ENCODE data around the gene FZD1.
"Not testable (repeated sequence)": the region's sequence is repeated elsewhere in the genome, so short reads cannot be mapped to it uniquely, and the experiment has no call there.

FZD1 gene

DNA sequence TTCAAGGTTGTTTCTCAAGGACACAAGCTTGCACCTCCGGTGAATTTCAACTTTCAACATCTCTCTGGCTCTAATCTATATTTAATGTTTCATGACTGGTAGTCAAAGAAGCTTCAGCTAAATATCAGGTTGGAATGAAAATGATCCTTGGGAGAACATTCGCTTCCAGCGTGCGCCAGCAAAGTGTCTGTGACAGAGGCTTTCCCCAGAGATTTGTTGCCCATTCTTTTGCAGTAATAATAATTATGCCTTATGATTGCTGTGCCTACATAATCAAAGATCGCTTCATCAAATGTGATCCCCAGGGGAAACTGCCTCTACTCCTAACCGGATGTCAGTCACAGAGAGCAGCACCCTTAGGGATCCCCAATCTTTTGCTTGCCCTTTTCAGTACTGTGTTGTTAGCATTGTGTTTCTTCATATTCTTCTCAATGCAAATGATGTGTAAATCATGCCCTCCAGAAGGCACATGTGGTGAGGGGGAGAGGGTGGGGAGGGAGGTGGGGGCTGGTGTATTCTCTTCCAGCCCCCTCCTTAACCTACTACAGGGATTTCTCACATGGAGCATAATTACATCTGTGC is 30.5 kb downstream of the FZD1 start:
- no peaks in the 10 kb centered on the region for H3K36me3 ChIP-seq (ENCODE audit: control insufficient read depth in 2 of 2, insufficient read depth in 2 of 2, low read length in 2 of 2)
- H3K27me3 ChIP-seq (ENCODE audit: control insufficient read depth in 2 of 2, insufficient read depth in 2 of 2, low read length in 2 of 2): no peaks in the 10 kb centered on the region
- H3K4me1 ChIP-seq (ENCODE audit: control insufficient read depth in 2 of 2, insufficient read depth in 2 of 2, low read length in 2 of 2): no peaks in the 10 kb centered on the region
- no peak overlapping the region for H3K27ac ChIP-seq (ENCODE audit: low read depth in 2 of 2, low read length in 2 of 2)
- H3K9ac ChIP-seq (ENCODE audit: low read depth in 1 of 2, low read length in 2 of 2): no peak overlapping the region
- no peaks in the 10 kb centered on the region for H3K9me3 ChIP-seq (ENCODE audit: control insufficient read depth in 2 of 2, low read length in 2 of 2)
- no peak overlapping the region for H3K4me3 ChIP-seq (ENCODE audit: low read length in 2 of 2)

- Histone ChIP-seq H3K27me3 (ENCODE audit: control insufficient read depth in 2 of 2, insufficient read depth in 2 of 2, low read length in 2 of 2) (no peaks in the 10 kb centered on the region), H3K36me3 (ENCODE audit: control insufficient read depth in 2 of 2, insufficient read depth in 2 of 2, low read length in 2 of 2) (no peaks in the 10 kb centered on the region)
Observed at GRCh38 chr7:91295576-91295975, 31.3 kb downstream of the FZD1 start.

DNA sequence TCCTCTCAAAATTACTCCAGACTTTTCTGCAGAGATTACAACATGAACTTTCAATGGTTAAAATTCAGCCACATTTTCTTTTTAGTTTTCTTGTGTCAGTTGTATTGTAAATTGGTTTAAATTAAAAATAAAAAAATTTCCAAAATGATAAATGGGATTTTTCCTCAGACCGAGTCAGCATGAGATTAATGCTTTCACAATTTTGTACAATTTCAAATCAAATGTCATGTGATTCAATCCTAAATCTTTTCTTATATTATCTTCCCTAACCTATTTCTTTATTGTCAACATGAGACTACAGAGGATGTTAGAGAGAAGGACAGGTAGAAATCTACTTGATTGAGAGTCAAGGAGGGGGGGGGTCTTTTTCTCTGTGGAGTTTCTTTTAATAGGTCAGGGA is 33.7 kb downstream of the FZD1 start:
- Histone ChIP-seq H3K4me3 (ENCODE audit: low read length in 2 of 2) (no peak overlapping the region), H3K36me3 (ENCODE audit: control insufficient read depth in 2 of 2, insufficient read depth in 2 of 2, low read length in 2 of 2) (no peaks in the 10 kb centered on the region), H3K27ac (ENCODE audit: low read depth in 2 of 2, low read length in 2 of 2) (no peak overlapping the region), H3K27me3 (ENCODE audit: control insufficient read depth in 2 of 2, insufficient read depth in 2 of 2, low read length in 2 of 2) (no peaks in the 10 kb centered on the region), H3K9me3 (ENCODE audit: control insufficient read depth in 2 of 2, low read length in 2 of 2) (no peaks in the 10 kb centered on the region), H3K4me1 (ENCODE audit: control insufficient read depth in 2 of 2, insufficient read depth in 2 of 2, low read length in 2 of 2) (no peaks in the 10 kb centered on the region), H3K9ac (ENCODE audit: low read depth in 1 of 2, low read length in 2 of 2) (no peak overlapping the region)

More at GRCh38 chr7:91295576-91295975, 31.3 kb downstream of the FZD1 start:
- Histone ChIP-seq H3K27ac (ENCODE audit: low read depth in 2 of 2, low read length in 2 of 2) (no peak overlapping the region), H3K4me1 (ENCODE audit: control insufficient read depth in 2 of 2, insufficient read depth in 2 of 2, low read length in 2 of 2) (no peaks in the 10 kb centered on the region), H3K4me3 (ENCODE audit: low read length in 2 of 2) (no peak overlapping the region), H3K9ac (ENCODE audit: low read depth in 1 of 2, low read length in 2 of 2) (no peak overlapping the region), H3K9me3 (ENCODE audit: control insufficient read depth in 2 of 2, low read length in 2 of 2) (no peaks in the 10 kb centered on the region)

- H3K27ac ChIP-seq (ENCODE audit: low read depth in 2 of 2, low read length in 2 of 2): no peak overlapping the region
- no peak overlapping the region for H3K9ac ChIP-seq (ENCODE audit: low read depth in 1 of 2, low read length in 2 of 2)
- no peaks in the 10 kb centered on the region for H3K27me3 ChIP-seq (ENCODE audit: control insufficient read depth in 2 of 2, insufficient read depth in 2 of 2, low read length in 2 of 2)
- no peaks in the 10 kb centered on the region for H3K36me3 ChIP-seq (ENCODE audit: control insufficient read depth in 2 of 2, insufficient read depth in 2 of 2, low read length in 2 of 2)
- H3K9me3 ChIP-seq (ENCODE audit: control insufficient read depth in 2 of 2, low read length in 2 of 2): no peaks in the 10 kb centered on the region
- no peaks in the 10 kb centered on the region for H3K4me1 ChIP-seq (ENCODE audit: control insufficient read depth in 2 of 2, insufficient read depth in 2 of 2, low read length in 2 of 2)
- H3K4me3 ChIP-seq (ENCODE audit: low read length in 2 of 2): no peak overlapping the region
Observed at GRCh38 chr7:91299952-91300775, 35.9 kb downstream of the FZD1 start.

DNA sequence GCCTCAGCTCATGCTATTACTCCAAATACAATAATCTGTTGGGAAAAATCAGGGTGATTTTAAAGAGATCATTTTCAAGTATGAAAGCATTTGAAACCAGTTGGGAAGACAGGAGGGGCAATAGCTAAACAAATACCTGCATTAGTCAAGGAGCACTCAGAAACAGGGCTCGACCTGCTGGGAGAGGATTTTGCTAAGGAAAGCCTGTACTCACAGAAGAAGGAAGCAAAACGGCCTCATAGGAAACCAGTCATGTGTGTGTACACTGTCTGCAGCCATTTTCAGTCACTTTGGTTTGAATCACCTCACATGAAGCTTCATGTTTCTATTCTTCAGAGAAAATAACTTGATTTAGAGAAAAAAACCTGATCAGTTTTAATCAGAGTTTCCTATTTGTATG is 38.6 kb downstream of the FZD1 start:
- Histone ChIP-seq H3K4me1 (ENCODE audit: control insufficient read depth in 2 of 2, insufficient read depth in 2 of 2, low read length in 2 of 2) (no peaks in the 10 kb centered on the region), H3K9ac (ENCODE audit: low read depth in 1 of 2, low read length in 2 of 2) (no peak overlapping the region), H3K9me3 (ENCODE audit: control insufficient read depth in 2 of 2, low read length in 2 of 2) (no peaks in the 10 kb centered on the region), H3K4me3 (ENCODE audit: low read length in 2 of 2) (no peak overlapping the region), H3K27ac (ENCODE audit: low read depth in 2 of 2, low read length in 2 of 2) (no peak overlapping the region), H3K27me3 (ENCODE audit: control insufficient read depth in 2 of 2, insufficient read depth in 2 of 2, low read length in 2 of 2) (no peaks in the 10 kb centered on the region), H3K36me3 (ENCODE audit: control insufficient read depth in 2 of 2, insufficient read depth in 2 of 2, low read length in 2 of 2) (no peaks in the 10 kb centered on the region)

DNA sequence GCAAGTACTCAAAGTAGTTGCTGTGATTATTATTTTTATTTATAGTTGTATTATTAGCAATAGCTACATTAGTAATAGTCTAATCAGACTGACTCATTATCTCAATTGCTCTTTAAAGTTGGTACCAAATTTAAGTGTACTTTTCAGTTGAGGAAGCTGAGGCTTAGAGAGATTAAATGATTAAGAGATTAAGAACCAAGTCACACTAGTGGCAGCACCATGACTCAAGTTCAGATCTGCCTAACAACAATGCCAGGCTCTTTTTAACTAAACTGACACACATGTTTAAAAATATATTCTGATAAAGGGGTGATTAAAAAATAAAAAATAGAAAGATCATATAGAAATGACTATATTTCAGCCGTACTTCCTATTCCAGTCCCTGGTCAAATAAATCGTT is 42.0 kb downstream of the FZD1 start:
- no peaks in the 10 kb centered on the region for H3K4me1 ChIP-seq (ENCODE audit: control insufficient read depth in 2 of 2, insufficient read depth in 2 of 2, low read length in 2 of 2)
- no peak overlapping the region for H3K27ac ChIP-seq (ENCODE audit: low read depth in 2 of 2, low read length in 2 of 2)
- H3K4me3 ChIP-seq (ENCODE audit: low read length in 2 of 2): no peak overlapping the region
- no peaks in the 10 kb centered on the region for H3K36me3 ChIP-seq (ENCODE audit: control insufficient read depth in 2 of 2, insufficient read depth in 2 of 2, low read length in 2 of 2)
- no peaks in the 10 kb centered on the region for H3K9me3 ChIP-seq (ENCODE audit: control insufficient read depth in 2 of 2, low read length in 2 of 2)
- H3K9ac ChIP-seq (ENCODE audit: low read depth in 1 of 2, low read length in 2 of 2): no peak overlapping the region
- no peaks in the 10 kb centered on the region for H3K27me3 ChIP-seq (ENCODE audit: control insufficient read depth in 2 of 2, insufficient read depth in 2 of 2, low read length in 2 of 2)

GRCh38 chr7:91307467-91307866 is 43.2 kb downstream of the FZD1 start:
- no peaks in the 10 kb centered on the region for H3K27me3 ChIP-seq (ENCODE audit: control insufficient read depth in 2 of 2, insufficient read depth in 2 of 2, low read length in 2 of 2)
- H3K9ac ChIP-seq (ENCODE audit: low read depth in 1 of 2, low read length in 2 of 2): no peak overlapping the region
- no peaks in the 10 kb centered on the region for H3K4me1 ChIP-seq (ENCODE audit: control insufficient read depth in 2 of 2, insufficient read depth in 2 of 2, low read length in 2 of 2)
- no peak overlapping the region for H3K27ac ChIP-seq (ENCODE audit: low read depth in 2 of 2, low read length in 2 of 2)
- H3K36me3 ChIP-seq (ENCODE audit: control insufficient read depth in 2 of 2, insufficient read depth in 2 of 2, low read length in 2 of 2): no peaks in the 10 kb centered on the region
- H3K9me3 ChIP-seq (ENCODE audit: control insufficient read depth in 2 of 2, low read length in 2 of 2): no peaks in the 10 kb centered on the region
- H3K4me3 ChIP-seq (ENCODE audit: low read length in 2 of 2): no peak overlapping the region

DNA sequence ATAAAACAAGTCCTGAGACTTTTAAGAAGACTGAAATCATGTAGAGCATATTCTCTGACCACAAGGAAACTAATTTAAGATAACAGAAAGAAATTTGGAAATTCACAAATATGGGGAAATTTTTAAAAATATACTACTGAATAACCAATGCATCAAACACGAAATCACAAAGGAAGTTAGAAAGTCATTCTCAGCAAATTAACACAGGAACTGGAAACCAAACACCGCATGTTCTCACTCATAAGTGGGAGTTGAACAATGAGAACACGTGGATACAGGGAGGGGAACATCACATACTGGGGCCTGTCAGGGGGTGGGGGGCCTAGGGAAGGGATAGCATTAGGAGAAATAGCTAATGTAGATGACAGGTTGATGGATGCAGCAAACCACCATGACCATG is 44.0 kb downstream of the FZD1 start:
- H3K4me3 ChIP-seq (ENCODE audit: low read length in 2 of 2); H3K27me3 ChIP-seq (ENCODE audit: control insufficient read depth in 2 of 2, insufficient read depth in 2 of 2, low read length in 2 of 2); H3K27ac ChIP-seq (ENCODE audit: low read depth in 2 of 2, low read length in 2 of 2); H3K4me1 ChIP-seq (ENCODE audit: control insufficient read depth in 2 of 2, insufficient read depth in 2 of 2, low read length in 2 of 2); H3K9ac ChIP-seq (ENCODE audit: low read depth in 1 of 2, low read length in 2 of 2); H3K36me3 ChIP-seq (ENCODE audit: control insufficient read depth in 2 of 2, insufficient read depth in 2 of 2, low read length in 2 of 2); H3K9me3 ChIP-seq (ENCODE audit: control insufficient read depth in 2 of 2, low read length in 2 of 2): not testable (repeated sequence)

- Histone ChIP-seq H3K27me3 (ENCODE audit: control insufficient read depth in 2 of 2, insufficient read depth in 2 of 2, low read length in 2 of 2) (no peaks in the 10 kb centered on the region), H3K4me3 (ENCODE audit: low read length in 2 of 2) (no peak overlapping the region), H3K9ac (ENCODE audit: low read depth in 1 of 2, low read length in 2 of 2) (no peak overlapping the region), H3K9me3 (ENCODE audit: control insufficient read depth in 2 of 2, low read length in 2 of 2) (no peaks in the 10 kb centered on the region), H3K36me3 (ENCODE audit: control insufficient read depth in 2 of 2, insufficient read depth in 2 of 2, low read length in 2 of 2) (no peaks in the 10 kb centered on the region), H3K4me1 (ENCODE audit: control insufficient read depth in 2 of 2, insufficient read depth in 2 of 2, low read length in 2 of 2) (no peaks in the 10 kb centered on the region), H3K27ac (ENCODE audit: low read depth in 2 of 2, low read length in 2 of 2) (peak overlapping the region in 1 of 2 donors; percentile 35)
Observed at GRCh38 chr7:91310830-91311460, 46.7 kb downstream of the FZD1 start.

GRCh38 chr7:91311839-91312238 is 47.6 kb downstream of the FZD1 start:
- Histone ChIP-seq H3K9me3 (ENCODE audit: control insufficient read depth in 2 of 2, low read length in 2 of 2) (no peaks in the 10 kb centered on the region), H3K27me3 (ENCODE audit: control insufficient read depth in 2 of 2, insufficient read depth in 2 of 2, low read length in 2 of 2) (no peaks in the 10 kb centered on the region), H3K36me3 (ENCODE audit: control insufficient read depth in 2 of 2, insufficient read depth in 2 of 2, low read length in 2 of 2) (no peaks in the 10 kb centered on the region), H3K9ac (ENCODE audit: low read depth in 1 of 2, low read length in 2 of 2) (no peak overlapping the region), H3K4me3 (ENCODE audit: low read length in 2 of 2) (no peak overlapping the region), H3K27ac (ENCODE audit: low read depth in 2 of 2, low read length in 2 of 2) (no peak overlapping the region), H3K4me1 (ENCODE audit: control insufficient read depth in 2 of 2, insufficient read depth in 2 of 2, low read length in 2 of 2) (no peaks in the 10 kb centered on the region)
